ENCODE measurements around the gene AFF3. TPM values are rescaled to one million over a fixed set of nuclear protein-coding genes. Genes with fewer than 3 reads are reported as not detected.

Gene AFF3
- polyA plus RNA-seq, 1 donor (not counting 4 experiments of a cell fraction or from before 2014, with no cell fraction given) = not detected

- FAIRE-seq = no peak
- no peaks in the 10 kb centered on the region for H3K4me1 ChIP-seq (ENCODE audit: control insufficient read depth, extremely low read depth, insufficient read depth, low read length)
- H4K20me1 ChIP-seq (ENCODE audit: control insufficient read depth, extremely low read depth, insufficient read depth, low read length) = no peaks in the 10 kb centered on the region
Observed at GRCh38 chr2:100137318-100137717, 5.1 kb downstream of the AFF3 start.

DNA sequence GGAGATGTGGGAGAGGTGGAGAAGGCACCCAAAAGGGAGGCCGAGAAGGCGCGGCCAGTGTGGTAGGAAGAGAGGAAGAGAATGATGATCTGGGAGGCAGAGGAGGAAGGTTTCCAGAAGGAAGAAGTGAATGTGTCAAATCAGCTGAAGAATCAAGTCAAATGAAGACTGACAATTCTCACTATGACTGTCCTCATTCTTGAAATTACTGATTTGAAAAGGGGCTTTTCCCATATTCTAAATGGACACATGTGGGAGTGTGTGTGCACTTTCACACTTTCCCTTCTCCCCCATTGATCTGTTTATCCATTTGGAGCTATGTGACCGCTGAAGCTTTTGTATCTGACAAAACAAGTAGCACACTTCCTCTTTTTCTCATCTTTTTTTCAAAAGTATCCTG lies 6.1 kb downstream of the AFF3 start:
- H3K9me1 ChIP-seq (ENCODE audit: control insufficient read depth, extremely low read depth, insufficient read depth, low read length) = no peaks in the 10 kb centered on the region
- H3K79me2 ChIP-seq (ENCODE audit: control insufficient read depth, insufficient read depth, low read length) = no peaks in the 10 kb centered on the region
- no peaks in the 10 kb centered on the region for H3K27me3 ChIP-seq (ENCODE audit: control insufficient read depth, extremely low read depth, insufficient read depth, low read length)
- H3K36me3 ChIP-seq (ENCODE audit: control insufficient read depth in 2 of 2, extremely low read depth in 1 of 2, insufficient read depth in 2 of 2, low read length in 2 of 2) = no peaks in the 10 kb centered on the region
- no peak overlapping the region for H3K4me2 ChIP-seq (ENCODE audit: control insufficient read depth, extremely low read depth, insufficient read depth, low read depth, low read length)
- dilution Hi-C loops (cut with MboI; ENCODE audit: extremely low pct_ligation_motif_present, low sequenced_read_pairs) = no loop called here
- no peaks in the 10 kb centered on the region for H3K4me1 ChIP-seq (ENCODE audit: control insufficient read depth, extremely low read depth, insufficient read depth, low read length)
- FAIRE-seq (no peak), DNase-seq (ENCODE audit: low read depth, low spot score) (no peak)
- no peak overlapping the region for H2AFZ ChIP-seq (ENCODE audit: control insufficient read depth, low read length)
- H3K9me3 ChIP-seq (ENCODE audit: control insufficient read depth, low read depth, low read length) = no peaks in the 10 kb centered on the region
- H3K27ac ChIP-seq (ENCODE audit: control insufficient read depth, insufficient read depth, low read length) = no peak overlapping the region
- no peak overlapping the region for H3K9ac ChIP-seq (ENCODE audit: control insufficient read depth, extremely low read depth, insufficient read depth, low read length)
- no peaks in the 10 kb centered on the region for H4K20me1 ChIP-seq (ENCODE audit: control insufficient read depth, extremely low read depth, insufficient read depth, low read length)
- H3K4me3 ChIP-seq (ENCODE audit: control insufficient read depth in 2 of 3, extremely low read depth in 1 of 3, insufficient read depth in 2 of 3, low read depth in 1 of 3, low read length in 3 of 3) = no peak overlapping the region
- TF ChIP-seq CTCF (optimal IDR thresholded peaks at IDR 0.05 in 1 of 3, IDR thresholded peaks at IDR 0.05 in 1 of 3, conservative IDR thresholded peaks at IDR 0.05 in 1 of 3; ENCODE audit: extremely low read depth in 1 of 3, insufficient read depth in 2 of 3, low read length in 3 of 3) = no peak
- TF ChIP-seq EZH2 (IDR thresholded peaks at IDR 0.05; ENCODE audit: low read length) = no peak

More at GRCh38 chr2:100137318-100137717, 5.1 kb downstream of the AFF3 start:
- TF ChIP-seq CTCF (optimal IDR thresholded peaks at IDR 0.05 in 1 of 3, IDR thresholded peaks at IDR 0.05 in 1 of 3, conservative IDR thresholded peaks at IDR 0.05 in 1 of 3; ENCODE audit: extremely low read depth in 1 of 3, insufficient read depth in 2 of 3, low read length in 3 of 3) = no peak
- TF ChIP-seq EZH2 (IDR thresholded peaks at IDR 0.05; ENCODE audit: low read length) = no peak
- no peaks in the 10 kb centered on the region for H3K79me2 ChIP-seq (ENCODE audit: control insufficient read depth, insufficient read depth, low read length)
- H3K9me3 ChIP-seq (ENCODE audit: control insufficient read depth, low read depth, low read length) = no peaks in the 10 kb centered on the region
- no peak overlapping the region for H3K27ac ChIP-seq (ENCODE audit: control insufficient read depth, insufficient read depth, low read length)
- dilution Hi-C loops (cut with MboI; ENCODE audit: extremely low pct_ligation_motif_present, low sequenced_read_pairs) = no loop called here
- DNase-seq (ENCODE audit: low read depth, low spot score) = no peak
- no peak overlapping the region for H2AFZ ChIP-seq (ENCODE audit: control insufficient read depth, low read length)
- H3K4me3 ChIP-seq (ENCODE audit: control insufficient read depth in 2 of 3, extremely low read depth in 1 of 3, insufficient read depth in 2 of 3, low read depth in 1 of 3, low read length in 3 of 3) = no peak overlapping the region
- H3K4me2 ChIP-seq (ENCODE audit: control insufficient read depth, extremely low read depth, insufficient read depth, low read depth, low read length) = no peak overlapping the region
- no peak overlapping the region for H3K9ac ChIP-seq (ENCODE audit: control insufficient read depth, extremely low read depth, insufficient read depth, low read length)
- no peaks in the 10 kb centered on the region for H3K9me1 ChIP-seq (ENCODE audit: control insufficient read depth, extremely low read depth, insufficient read depth, low read length)
- no peaks in the 10 kb centered on the region for H3K27me3 ChIP-seq (ENCODE audit: control insufficient read depth, extremely low read depth, insufficient read depth, low read length)
- H3K36me3 ChIP-seq (ENCODE audit: control insufficient read depth in 2 of 2, extremely low read depth in 1 of 2, insufficient read depth in 2 of 2, low read length in 2 of 2) = no peaks in the 10 kb centered on the region

Data from keratinocyte (primary cell).